DMS53 treated with DMSO at 0.1 percent for 48 hours (cell line): ENCODE results near the gene ATG7.

Experiments
- DNase-seq: peaks from one replicate; lab custom pipeline; 2025; ENCODE audit not compliant: unreplicated experiment; lab: John Stamatoyannopoulos, UW

ATG7 gene

DNA sequence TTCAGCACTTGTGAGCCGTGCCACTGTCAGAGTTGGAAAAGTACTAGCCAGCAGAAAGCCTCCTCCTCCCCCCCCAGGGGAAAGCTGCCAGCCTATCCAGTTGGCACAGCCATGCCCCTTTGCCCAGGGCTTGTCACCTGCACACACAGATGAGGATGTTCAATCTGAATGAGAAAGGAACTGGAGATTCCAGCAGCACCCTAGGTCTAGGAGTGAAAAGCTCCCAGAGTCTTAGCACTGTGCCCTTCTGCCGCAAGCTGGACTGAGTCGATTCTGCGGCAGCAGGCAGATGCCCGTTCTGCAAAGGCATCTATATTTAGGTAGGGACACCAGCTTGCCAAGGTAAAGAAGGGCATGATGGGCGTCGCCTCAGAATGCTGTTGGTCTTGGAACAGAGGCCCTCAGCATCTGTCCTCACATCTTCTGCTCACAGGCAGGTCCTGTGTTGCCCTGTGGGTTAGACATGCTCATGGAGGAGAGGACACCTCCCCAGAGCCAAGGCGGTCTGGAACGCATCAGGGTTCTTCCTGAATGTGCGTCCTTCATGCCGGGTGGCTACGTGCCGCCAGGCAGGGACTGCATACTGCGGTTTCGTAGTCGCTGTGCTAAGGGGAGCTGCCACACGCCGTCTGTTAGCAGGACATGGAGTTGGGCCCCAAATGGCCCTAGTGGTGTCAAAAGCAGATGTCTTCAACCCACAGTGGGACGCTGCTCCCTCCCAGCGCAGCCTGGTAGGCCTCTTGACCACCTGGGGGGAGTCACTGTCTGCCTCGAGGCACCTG lies 262.0 kb downstream of the ATG7 start:
- DNase-seq = no peak

DNA sequence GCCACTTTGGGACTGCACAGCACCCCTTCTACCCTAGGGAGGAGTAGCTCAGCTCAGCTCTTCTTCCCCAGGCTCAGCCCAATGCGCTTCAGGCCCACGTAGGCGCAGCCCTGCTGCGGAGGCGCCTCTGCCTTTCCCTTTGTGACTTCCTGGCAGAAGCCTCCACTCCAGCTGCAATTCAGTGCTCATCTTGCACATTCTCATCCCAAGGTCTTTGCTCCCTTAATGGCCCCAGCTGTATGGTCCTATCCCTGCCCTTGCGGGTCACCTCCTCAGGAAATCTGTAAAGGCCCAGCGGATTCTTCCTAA lies 262.6 kb downstream of the ATG7 start:
- no peak for DNase-seq

DNA sequence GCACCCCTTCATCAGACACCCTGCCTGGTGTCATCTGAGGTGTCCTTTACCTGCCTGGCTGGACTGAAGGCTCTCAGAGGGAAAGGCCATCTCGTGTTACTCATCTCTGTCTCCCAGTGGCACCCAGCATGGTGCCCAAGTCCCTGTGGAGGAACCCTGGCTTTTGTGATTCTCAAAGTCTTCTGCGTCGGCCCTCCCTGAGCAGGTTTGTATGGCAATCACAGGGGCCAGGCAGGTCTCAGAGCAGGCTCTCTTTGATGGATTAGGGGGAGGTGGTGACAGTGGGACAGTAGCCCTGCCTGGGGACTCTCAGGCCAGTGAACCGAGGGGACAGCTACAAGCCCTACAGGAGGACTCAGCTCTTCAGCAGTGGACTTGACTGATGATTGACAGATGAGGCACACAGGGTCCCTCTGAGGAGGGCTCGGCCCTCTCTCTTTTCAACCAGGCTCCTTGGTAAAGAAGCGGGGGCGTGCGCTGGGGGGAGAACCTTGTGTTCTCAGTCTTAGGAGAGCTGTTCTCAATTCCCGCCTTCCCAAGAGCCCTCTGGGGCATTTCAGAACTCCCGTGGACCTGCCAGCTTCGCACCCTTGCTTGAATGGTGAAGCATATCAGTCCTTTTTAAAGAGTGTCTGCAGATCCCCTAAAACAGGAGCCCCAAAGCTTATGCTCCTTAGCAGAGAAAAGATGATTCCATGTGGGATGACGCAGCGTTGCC lies 263.2 kb downstream of the ATG7 start:
- no peak for DNase-seq

DNA sequence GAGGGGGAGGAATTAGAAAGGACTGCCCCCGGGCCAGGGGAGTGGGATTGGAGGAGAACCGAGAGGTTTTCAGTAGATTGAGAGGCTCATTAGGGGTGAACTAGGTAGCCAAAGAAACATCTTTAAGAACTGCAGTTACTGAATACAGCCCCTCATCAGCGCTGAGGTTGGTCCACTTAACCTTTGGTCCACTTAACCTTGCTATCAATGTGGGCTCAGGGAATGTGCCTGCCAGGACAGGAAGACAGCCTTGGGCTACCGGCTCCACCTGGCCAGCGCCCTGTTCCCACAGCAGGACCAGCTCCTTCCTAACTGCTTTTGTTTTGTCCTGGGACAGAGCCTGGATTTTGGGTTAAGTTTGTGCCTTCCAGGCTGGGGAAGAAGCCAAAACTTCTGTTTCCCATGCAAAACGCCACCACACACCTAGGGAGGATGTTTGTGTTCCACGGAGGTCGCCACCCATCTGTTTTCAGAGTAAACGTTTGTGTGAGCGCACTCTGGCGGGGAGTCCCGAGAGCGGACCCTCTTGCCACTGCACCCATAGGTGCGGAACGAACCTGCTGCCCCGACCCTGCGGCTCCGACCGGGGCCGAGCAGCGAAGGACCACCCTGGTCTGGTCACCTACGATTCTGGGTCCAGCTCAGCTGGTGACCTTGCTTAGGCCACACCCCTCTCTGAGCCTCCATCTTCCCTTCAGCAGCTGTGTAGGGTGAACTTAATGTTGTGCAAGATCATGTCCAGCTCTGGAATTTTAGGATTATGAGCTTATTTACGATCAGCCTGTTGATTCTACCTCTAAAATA lies 264.1 kb downstream of the ATG7 start:
- no peak for DNase-seq

DNA sequence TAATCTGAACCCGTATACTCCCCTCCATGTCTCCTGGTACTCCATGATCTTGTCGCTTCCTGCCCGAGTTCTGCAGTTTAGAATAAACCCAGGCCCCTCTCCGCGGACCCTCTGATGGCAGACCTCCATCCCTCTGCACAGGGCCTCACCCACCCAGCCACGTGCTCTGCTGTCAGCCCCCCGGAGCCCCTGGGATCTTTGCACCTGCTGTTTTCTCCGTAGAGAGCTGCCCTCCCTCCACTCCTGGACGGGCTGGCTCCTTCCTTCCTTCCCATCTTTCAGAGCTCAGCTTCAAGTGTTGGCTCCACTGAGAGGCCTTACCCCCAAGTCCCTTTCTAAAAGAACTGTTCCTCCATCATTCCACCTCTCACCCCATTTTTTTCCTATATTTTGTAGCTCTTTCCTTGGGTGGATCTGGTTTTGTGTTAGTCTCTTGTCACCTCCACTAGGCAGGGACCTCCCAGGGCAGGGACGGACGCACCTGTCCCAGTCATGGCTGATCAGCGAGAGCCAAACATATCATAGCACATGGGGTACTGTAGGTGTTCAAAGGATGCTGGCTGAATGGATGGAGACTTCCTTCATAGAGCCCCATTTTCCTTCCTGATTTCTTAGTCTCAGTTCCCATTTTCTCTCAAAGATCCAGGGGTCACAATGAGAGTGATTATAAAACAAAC lies 264.9 kb downstream of the ATG7 start:
- DNase-seq = no peak

DNA sequence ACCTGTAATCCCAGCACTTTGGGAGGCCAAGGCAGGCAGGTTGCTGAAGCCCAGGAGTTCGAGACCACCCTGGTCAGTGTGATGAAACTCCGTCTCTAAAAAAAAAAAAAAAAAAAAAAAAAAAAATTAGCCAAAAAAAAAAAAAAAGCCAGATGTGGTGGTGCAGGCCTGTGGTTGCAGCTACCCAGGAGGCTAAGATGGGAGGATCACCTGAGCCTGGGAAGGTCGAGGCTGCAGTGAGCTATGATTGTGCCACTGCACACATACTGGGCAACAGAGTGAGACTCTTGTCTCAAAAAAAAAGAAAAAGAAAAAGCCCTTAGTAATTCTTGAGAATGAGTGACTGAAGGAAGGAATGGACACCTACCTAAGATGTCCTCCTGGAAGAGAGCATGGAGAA lies 266.4 kb downstream of the ATG7 start:
- no peak for DNase-seq

DNA sequence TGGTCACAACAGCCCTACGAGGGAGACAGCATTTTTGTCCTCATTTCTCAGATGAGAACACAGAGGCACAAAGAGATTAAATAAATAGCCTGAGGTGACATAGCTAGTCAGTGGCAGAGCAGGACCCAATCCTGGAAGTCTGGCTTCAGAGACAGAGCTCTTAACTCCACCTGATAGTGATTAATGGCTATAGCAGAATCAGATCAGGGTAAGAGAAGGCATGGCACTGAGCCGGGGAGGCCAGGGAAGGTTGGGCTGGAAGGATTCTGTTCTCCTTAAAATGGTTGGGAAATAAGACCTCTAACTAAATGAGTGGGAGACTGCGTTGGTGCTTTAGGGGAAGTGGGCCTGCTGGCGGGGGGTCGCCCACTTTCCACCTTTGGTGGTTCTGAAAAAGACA lies 267.0 kb downstream of the ATG7 start:
- no peak for DNase-seq

DNA sequence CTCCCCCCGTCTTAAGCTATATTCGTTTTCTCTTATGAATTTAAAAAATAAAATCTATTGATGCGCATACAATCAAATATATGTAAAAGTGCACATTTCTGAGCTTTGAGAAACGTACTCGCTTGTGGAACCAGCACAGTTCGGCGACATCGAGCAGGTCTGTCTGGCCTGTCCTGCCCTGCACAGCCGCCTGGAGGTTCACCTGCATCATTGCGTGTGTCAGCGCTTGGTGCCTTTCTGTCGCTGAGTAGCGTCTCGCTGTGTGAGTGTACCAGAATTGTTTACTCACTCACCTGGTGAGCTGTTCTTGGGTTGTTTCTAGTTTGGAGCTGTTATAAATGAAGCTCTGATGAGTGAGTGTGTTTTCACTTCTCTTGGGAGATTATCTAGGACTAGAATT lies 267.5 kb downstream of the ATG7 start:
- peak; percentile 1 for DNase-seq

DNA sequence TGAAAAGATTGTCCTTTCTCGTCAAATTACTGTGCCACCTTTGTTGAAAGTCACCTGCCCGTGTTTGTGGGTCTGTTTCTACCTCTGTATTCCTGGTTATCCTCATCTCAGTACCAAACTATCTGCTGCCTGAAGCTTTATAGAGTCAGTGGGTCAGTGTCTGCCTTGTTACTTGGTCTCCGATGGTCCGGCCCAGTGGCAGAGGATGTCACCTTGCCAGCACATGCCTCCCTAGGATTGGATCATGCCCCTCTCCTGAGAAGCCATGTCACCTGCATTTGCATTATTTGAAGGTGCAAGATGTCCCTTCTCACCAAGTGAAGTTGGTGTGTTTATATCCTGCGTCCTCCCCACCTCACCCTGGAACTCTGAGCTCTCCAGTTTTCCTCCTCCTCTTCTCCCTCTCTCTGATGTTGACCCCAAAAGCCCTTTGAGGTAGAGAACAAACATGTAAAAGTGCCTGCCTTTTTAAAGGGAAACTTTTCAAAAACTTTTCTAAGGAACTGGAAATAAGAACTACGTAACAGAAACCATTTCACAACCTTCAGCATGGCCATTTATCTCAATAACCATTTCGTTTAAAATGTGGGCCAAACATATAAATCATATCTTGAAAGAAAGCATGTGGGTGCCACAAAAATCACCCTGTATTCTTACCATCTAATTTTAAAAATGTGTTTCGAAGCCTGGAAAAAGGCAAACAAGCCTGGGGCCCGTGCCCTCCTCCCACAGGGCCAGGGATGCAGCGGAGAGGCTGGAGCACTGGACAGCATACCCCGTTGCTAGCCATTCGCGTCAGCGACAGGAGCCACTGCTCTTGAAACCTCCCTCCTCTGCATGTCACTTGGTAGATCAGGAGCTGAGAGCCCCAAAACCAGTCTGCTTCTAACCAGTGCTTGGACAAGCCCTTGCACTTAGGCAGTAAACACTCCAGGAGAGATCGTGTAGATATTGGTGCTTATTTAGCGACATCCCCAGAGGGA lies 269.4 kb downstream of the ATG7 start:
- DNase-seq = no peak

DNA sequence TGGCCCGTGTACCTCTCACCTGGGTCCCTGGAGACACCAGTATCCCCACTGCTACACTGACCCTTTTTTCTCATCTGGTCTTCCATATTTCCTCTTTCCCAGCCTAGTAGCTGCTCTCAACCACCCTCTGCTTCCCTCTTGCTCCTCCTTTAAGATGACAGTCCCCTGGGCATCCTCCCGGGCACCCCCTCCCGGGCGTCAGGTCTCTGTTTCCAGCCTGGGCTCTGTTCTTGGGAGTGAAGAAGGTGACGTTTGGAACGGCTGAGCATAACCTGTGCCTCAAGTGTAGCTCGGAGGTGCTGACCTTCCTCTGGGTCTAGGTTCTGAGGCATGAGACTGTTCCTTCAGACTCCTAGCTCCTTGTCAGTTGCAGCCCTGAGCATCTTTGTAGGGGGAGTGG lies 270.4 kb downstream of the ATG7 start:
- DNase-seq = no peak

DNA sequence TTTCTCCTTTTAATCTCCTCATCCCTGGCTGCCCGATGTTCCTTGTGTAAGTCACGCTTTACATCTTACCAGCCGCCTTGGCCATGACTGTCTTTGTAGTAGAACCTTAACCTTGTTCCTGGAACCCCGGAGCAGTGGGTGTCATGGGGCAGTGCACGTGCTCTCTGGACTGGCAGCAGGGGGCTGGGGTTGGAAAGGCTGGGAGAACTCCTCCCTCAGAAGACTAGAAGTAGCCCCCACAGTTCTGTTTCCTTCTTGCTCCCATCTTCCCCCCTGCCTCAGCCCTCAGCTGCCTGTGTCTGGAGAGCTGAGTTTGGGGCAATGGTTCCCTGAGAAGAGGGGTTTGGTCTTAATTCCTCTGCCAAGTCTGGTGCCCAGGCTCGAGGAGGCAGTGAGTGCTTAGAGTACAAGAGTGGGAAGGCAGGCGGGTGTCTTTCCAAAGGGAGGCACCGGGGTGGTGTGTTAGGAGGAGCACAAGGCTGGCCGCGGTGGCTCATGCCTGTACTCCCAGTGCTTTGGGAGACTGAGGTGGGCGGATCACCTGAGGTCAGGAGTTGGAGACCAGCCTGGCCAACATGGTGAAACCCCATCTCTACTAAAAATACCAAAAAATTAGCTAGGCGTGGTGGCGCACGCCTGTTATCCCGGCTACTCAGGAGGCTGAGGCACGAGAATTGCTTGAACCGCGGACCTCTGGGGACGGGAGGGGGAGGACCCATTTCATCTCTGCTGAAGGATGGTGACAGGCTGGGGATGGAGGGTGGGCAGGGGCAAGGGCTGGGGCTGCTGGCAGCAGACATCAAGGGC lies 271.1 kb downstream of the ATG7 start:
- DNase-seq = no peak

DNA sequence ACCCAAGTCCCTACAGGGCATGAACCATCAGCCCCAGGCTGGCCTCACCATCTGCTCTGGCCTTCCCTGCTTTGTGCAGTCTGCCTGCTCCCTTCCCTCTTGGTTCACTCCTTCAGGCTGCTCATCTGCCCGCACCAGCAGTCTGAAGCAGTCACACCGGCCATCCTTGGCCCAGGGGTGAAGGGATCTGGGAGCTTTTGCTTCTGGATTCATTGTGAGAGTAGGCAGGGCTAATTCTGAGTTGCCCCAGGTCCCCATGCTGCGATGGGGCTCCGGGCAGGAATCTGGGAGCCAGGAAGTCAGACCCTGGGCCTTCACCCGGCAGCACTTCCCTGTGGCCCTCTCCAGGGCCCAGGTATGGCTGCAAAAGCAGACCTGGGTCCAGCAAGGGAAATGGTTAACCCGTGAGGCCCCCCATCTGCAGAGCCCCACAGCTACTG lies 271.8 kb downstream of the ATG7 start:
- DNase-seq = no peak

DNA sequence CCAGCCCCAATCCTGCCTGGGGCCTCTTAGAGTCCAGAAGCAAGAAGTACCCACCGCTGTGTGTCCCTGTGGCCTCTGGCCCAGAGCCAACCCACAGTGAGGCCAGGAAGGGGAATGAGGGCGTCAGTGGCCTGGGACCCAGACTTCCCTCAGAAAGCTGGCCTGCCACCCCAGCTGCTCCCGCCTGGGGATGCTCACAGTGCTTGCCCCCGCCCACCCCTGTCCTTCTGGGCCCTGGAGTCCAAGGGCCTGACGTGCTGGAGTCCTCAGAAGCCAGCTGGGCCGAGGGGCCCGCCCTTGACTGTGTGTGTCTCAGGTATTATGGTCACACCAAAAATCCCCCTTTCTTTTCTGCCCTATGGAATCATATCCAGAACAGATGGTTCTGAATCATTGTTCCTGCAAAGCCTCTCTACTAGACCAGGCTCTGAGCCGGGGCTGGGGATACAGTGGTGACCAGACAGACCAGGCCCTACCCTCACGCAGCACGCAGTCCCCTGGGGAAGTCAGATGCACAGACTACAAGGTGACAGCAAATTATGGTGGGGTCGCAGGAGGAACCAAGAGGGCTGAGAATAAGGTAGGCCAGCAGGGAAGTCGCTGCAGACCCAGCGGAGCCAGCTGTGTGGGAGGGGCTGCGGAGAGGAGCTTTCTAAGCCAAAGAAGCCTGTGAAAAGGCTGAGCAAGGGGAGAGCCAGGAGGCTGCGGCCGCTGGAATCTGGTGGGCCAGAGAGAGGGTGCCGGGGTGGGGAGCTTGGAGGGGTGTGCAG lies 272.4 kb downstream of the ATG7 start:
- no peak for DNase-seq

DNA sequence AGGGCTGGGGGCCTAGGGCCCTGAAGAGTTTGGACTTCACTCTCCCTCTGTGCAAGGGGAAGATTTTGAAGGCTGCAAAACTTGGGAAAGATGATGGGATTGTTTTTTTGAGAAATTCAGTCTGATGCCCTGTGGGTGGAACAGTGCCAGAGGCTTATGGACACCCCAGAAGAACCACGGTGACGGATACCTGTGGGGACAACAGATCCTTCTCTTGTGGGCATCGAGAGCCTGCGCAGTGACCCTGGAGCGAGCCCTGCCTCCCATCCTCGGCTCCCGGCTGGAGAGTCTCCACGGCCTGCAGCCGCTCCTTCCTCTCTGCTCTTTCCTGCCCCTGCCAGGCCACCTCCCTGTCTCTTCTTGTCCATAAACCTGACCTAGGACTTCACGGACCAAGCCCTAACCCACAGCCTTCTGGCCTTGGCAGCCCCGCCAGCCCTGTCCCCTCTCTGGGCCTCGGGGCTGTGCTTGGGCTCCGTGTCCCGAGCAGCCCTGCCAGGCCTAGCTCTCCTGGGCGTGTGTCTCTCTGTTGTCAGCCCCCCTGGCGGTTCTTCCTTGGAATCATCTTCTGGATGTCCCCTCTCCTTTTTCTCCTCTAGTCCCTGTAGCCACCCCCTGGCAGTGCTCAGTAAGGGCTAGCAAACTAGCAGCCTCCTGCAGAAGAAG lies 273.1 kb downstream of the ATG7 start:
- no peak for DNase-seq

DNA sequence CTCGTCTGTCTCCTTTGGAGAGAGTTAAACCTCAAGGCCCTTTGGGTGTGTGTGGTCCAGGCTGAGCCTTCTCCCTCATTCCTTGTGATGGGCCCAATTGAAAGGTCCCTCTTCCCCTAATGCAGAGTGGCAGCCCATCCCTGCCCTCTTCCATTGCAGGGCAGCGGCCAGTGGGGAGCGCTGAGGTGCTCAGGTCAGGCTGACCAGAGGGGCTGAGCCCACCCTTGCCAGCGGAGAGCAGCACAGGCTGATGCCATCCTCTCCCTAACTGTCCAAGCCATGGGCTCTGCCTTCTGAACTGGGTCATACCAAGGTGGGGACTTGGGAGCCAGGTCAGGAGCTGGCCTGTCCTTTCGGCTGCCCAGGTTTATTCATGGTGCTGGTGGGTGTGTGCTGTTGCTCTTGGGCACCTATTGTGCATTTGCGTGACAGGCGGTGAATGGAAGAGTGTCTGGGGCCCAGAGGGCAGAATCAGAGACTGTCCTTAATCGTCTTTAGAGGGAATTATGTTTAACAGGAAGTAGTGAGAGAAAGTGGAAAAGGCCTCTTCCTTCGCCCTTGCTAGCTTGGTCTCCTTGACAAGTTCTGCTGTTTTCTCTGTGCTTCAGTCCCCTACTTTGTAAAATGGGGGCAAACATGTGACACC lies 274.6 kb downstream of the ATG7 start:
- no peak for DNase-seq

DNA sequence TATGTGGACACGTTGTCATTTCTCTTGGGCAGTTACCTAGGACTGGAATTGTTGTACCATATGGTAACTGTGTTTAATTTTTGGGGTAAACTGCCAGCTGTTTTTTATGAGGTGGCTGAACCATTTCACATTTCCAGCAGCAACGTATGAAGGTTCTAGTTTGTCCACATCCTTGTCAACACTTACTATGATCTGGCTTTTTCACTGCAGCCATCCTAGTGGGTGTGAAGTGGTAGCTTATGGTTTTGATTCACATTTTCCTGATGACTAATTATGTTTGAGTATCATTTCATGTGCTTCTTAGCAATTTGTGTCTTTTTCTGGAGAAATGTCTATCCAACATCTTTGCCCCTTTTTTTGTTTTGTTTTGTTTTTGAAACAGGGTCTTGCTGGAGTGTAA lies 275.3 kb downstream of the ATG7 start:
- DNase-seq = no peak

DNA sequence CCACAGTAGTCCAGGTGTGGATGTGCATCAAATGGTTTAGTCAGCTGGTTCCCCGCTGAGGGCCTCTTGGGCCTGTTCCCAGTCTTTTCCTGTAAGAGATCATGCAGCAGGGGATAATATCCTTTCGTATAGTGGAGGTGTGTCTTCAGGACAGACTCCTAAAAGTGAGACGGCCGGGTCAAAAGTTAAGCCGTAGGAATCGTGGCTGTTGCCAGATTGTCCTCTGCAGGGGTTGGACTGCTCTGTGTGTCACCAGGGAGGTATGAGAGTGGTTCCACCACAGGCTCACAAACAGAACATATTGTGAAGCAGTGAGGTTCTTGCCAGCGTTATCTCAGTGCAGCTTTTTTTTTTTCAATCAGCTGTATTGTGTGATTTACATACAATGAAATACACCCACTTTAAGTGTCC lies 276.5 kb downstream of the ATG7 start:
- DNase-seq = no peak
